Natural killer cell (primary cell): ENCODE measurements around the gene GSTM2. TPM values are rescaled to one million over a fixed set of nuclear protein-coding genes. Genes with fewer than 3 reads are reported as not detected.

ENCODE experiments used
- ATAC-seq, 3 donors: fragments of 150-1000 bp in 2 of 3; fragments of 200-7000 bp in 1 of 3; cut with Tn5 transposase; 1 replicate in 1 of 3; 2 replicates in 2 of 3; pipeline ENCODE4 v1.10.0; 2021; ENCODE audit warnings: mild to moderate bottlenecking in 2 of 3, moderate library complexity in 2 of 3
- DNase-seq, 2 donors: peaks; one replicate each; pipeline versions ENCODE4 v3.0.0 to v3.0.0-alpha.2; 2013 to 2021; ENCODE audit warnings: mixed read lengths in 1 of 2
- H3K27ac ChIP-seq: one replicate; pipeline ENCODE4 v1.5.1; 2013; ENCODE audit warnings: mild to moderate bottlenecking, low read length
- H3K27me3 ChIP-seq: one replicate; pipeline ENCODE4 v1.6.1; 2013; ENCODE audit warnings: low read length; ENCODE audit not compliant: control insufficient read depth, insufficient read depth
- H3K36me3 ChIP-seq: one replicate; pipeline ENCODE4 v1.6.1; 2013; ENCODE audit warnings: low read length; ENCODE audit not compliant: control insufficient read depth, insufficient read depth
- H3K4me1 ChIP-seq: one replicate; pipeline ENCODE4 v1.6.1; 2013; ENCODE audit warnings: low read length; ENCODE audit not compliant: control insufficient read depth, insufficient read depth
- H3K4me3 ChIP-seq: one replicate; pipeline ENCODE4 v1.5.1; 2013; ENCODE audit warnings: low read length
- H3K9me3 ChIP-seq: one replicate; pipeline ENCODE4 v1.6.1; 2013; ENCODE audit warnings: low read length; ENCODE audit not compliant: control insufficient read depth, insufficient read depth
- H3K27ac Mint-ChIP-seq, 2 donors: one replicate each; pipeline ENCODE4 v1.8.0; 2022; ENCODE audit warnings: mild to moderate bottlenecking in 2 of 2, mixed read lengths in 2 of 2, moderate library complexity in 1 of 2
- H3K27me3 Mint-ChIP-seq, 2 donors: one replicate each; pipeline ENCODE4 v1.8.0; 2022; ENCODE audit warnings: low read depth in 2 of 2, mixed read lengths in 2 of 2
- H3K36me3 Mint-ChIP-seq: one replicate; pipeline ENCODE4 v1.8.0; 2022; ENCODE audit warnings: mixed read lengths
- H3K4me1 Mint-ChIP-seq, 2 donors: one replicate each; pipeline ENCODE4 v1.8.0; 2022; ENCODE audit warnings: mixed read lengths in 2 of 2
- H3K4me3 Mint-ChIP-seq: one replicate; pipeline ENCODE4 v1.8.0; 2022; ENCODE audit warnings: mild to moderate bottlenecking, moderate library complexity, mixed read lengths
- H3K9me3 Mint-ChIP-seq, 2 donors: one replicate each; pipeline ENCODE4 v1.8.0; 2022; ENCODE audit warnings: mixed read lengths in 2 of 2
- CTCF ChIP-seq: fragments of 200-600 bp; IDR thresholded peaks from one replicate; pipeline ENCODE4 v1.8.0; 2022; ENCODE audit warnings: antibody characterized with exemption
- WGBS: methylation state at CpG from one replicate; pipeline ENCODE4 v1.1.7; 2013; ENCODE audit warnings: missing lambda C conversion rate; ENCODE audit not compliant: insufficient coverage; 5-methylcytosine and 5-hydroxymethylcytosine counted together
- intact Hi-C: fragments of 100-400 bp; cut with micrococcal nuclease; formaldehyde crosslinking; loops from one replicate; pipeline ENCODE4 v1.14.2; 2022
- total RNA-seq, 4 donors: library from RNA; stranded (reverse); fragments of 120-200 nt in 1 of 4; gene quantifications; one replicate each; pipeline versions ENCODE4 v1.2.3 to v1.2.4, GENCODE V29; 2013 to 2022

GSTM2 gene
- total RNA-seq, 3 donors from 2014 or later (not counting 1 experiment from before 2014, with no cell fraction given): 142 to 315 (median 205) TPM

DNA sequence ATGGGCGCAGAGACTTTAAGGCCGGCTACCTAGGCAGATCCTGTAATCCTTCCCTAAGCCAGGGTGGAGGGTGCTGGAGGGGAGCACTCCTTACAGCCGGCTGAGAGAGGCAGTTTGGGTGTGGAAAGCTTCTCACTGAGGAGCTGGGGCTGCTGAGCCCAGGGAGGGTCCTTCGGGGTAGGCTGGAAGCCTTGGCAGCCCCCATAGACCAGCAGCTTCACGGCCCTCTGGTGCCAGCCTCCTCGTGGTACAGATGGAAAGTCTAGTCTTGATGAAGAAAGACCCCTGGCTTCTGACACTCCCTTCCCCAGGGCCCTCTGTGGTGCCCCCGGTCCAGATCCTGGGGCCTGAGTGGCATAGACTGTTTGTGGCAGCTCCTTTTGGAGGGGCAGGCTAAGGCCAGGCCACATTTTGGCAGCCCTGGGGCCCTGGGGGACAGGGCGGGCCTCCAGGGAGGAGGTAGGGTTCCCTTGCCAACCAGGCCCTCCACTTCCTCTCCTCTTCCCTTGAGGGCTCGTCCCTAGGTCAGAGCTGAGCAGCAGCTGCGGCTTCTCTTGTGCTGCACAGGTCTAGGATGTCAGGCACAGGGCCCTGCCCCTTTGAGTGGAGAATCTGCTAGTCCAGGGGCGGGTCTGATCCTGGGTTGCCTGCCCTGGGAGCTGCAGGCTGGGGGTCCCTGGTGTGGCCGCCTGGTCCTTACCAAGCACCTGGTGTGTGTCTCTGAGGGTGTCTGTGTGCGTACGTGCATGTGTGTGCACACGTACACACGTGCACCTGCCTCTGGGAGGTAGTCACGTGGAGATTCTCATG lies 43.5 kb upstream of the GSTM2 start:
- Histone ChIP-seq H3K4me1 (peaks cover 50% of the 10 kb centered on the region), H3K27me3 (no peaks in the 10 kb centered on the region), H3K4me3 (no peak overlapping the region), H3K9me3 (no peaks in the 10 kb centered on the region), H3K27ac (peak overlapping the region; percentile 49), H3K36me3 (peaks cover 36% of the 10 kb centered on the region)
- intact Hi-C loops: no loop called here
- DNase-seq (peak in 1 of 2 donors; percentile 25), ATAC-seq (no peak)
- no peaks in the 10 kb centered on the region for H3K27me3 Mint-ChIP-seq
- no peaks in the 10 kb centered on the region for H3K36me3 Mint-ChIP-seq
- peak overlapping the region; percentile 56 to 65 for H3K27ac Mint-ChIP-seq
- no peak for TF ChIP-seq CTCF
- WGBS: 53% methylated on average over 17 of the region's 17 CpGs
- H3K4me3 Mint-ChIP-seq: no peak overlapping the region
- H3K9me3 Mint-ChIP-seq: no peaks in the 10 kb centered on the region
- peaks cover 33 to 57% of the 10 kb centered on the region in 2 donors for H3K4me1 Mint-ChIP-seq

DNA sequence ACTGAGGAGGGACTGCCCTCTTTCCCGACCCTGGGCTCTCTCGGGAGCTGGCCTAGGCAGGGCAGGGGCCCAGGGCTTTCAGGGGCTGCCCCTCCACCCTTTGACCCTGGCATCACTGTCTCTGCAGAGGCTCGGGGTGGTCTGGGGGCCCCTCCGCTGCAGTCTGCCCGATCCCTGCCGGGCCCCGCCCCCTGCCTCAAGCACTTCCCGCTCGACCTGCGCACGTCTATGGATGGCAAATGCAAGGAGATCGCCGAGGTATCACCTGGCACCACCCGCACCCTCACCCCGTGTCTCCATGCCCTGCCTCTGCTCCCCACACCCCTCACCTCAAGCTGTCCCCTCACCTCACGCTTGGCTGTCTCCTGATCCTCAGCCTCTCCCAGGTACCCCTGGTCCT lies 42.7 kb upstream of the GSTM2 start:
- Histone ChIP-seq H3K27me3 (no peaks in the 10 kb centered on the region), H3K4me1 (peaks cover 45% of the 10 kb centered on the region), H3K9me3 (no peaks in the 10 kb centered on the region), H3K27ac (no peak overlapping the region), H3K36me3 (peaks cover 43% of the 10 kb centered on the region), H3K4me3 (no peak overlapping the region)
- no peak for ATAC-seq
- no peaks in the 10 kb centered on the region for H3K27me3 Mint-ChIP-seq
- 95% methylated on average over 16 of the region's 16 CpGs for WGBS
- intact Hi-C loops: no loop called here
- no peak overlapping the region for H3K4me3 Mint-ChIP-seq
- H3K9me3 Mint-ChIP-seq: no peaks in the 10 kb centered on the region
- no peaks in the 10 kb centered on the region for H3K36me3 Mint-ChIP-seq
- H3K27ac Mint-ChIP-seq: peak overlapping the region; percentile 21 to 42
- DNase-seq: peak in 1 of 2 donors; percentile 3
- peaks cover 25 to 50% of the 10 kb centered on the region in 2 donors for H3K4me1 Mint-ChIP-seq
- no peak for TF ChIP-seq CTCF

DNA sequence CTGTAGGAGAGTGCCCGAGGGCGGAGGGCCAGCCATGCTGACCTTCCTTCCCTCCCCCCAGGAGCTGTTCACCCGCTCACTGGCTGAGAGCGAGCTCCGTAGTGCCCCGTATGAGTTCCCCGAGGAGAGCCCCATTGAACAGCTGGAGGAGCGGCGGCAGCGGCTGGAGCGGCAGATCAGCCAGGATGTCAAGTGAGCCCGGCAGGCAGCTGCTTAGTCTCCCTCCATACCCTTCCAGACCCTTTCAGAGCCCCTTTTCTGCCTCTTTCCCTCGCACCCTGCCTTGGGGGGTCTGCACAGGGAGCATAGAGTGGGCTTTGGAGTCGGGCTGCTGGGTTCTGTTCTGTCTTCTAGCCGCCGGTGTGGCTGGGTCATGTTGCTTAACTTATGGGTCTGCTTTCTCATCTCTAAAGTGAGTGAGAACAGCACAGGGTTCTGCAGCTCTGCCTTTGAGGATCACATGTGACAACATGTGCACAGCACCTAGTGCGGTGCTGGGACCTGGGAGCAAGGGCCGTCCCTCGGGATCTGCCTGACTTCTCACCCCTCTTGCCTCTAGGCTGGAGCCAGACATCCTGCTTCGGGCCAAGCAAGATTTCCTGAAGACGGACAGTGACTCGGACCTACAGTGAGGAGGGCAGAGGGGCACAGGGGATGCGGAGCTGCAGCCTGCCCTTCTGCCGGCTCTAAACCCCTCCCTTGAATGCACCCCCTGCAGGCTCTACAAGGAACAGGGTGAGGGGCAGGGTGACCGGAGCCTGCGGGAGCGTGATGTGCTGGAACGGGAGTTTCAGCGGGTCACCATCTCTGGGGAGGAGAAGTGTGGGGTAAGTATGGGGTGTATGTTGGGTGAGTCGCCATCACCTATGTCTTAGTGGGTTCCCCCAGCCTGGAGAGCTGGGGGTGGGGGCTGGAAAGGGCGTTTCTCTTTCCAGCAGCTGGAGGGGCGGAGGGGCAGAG lies 42.0 kb upstream of the GSTM2 start:
- WGBS: 95% methylated on average over 32 of the region's 32 CpGs
- H3K27ac Mint-ChIP-seq: peak overlapping the region; percentile 21 to 42
- H3K4me1 ChIP-seq: peaks cover 40% of the 10 kb centered on the region
- peaks cover 47% of the 10 kb centered on the region for H3K36me3 ChIP-seq
- no peaks in the 10 kb centered on the region for H3K36me3 Mint-ChIP-seq
- H3K27me3 Mint-ChIP-seq: no peaks in the 10 kb centered on the region
- H3K27me3 ChIP-seq: no peaks in the 10 kb centered on the region
- H3K27ac ChIP-seq: no peak overlapping the region
- no peak overlapping the region for H3K4me3 Mint-ChIP-seq
- H3K4me3 ChIP-seq: no peak overlapping the region
- DNase-seq (peak in 1 of 2 donors; percentile 2), ATAC-seq (no peak)
- no peaks in the 10 kb centered on the region for H3K9me3 ChIP-seq
- no peaks in the 10 kb centered on the region for H3K9me3 Mint-ChIP-seq
- peaks cover 23 to 43% of the 10 kb centered on the region in 2 donors for H3K4me1 Mint-ChIP-seq
- TF ChIP-seq CTCF: no peak
- intact Hi-C loops: no loop called here
